HG03064 (cell line): Measurements from ENCODE around the gene APLN.

Experiments
- ATAC-seq: cut with Tn5 transposase; IDR thresholded peaks from one replicate; pipeline ENCODE4 v1.9.1; 2021; ENCODE audit warnings: low read depth; ENCODE audit not compliant: unreplicated experiment

Gene APLN, protein sequence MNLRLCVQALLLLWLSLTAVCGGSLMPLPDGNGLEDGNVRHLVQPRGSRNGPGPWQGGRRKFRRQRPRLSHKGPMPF

DNA sequence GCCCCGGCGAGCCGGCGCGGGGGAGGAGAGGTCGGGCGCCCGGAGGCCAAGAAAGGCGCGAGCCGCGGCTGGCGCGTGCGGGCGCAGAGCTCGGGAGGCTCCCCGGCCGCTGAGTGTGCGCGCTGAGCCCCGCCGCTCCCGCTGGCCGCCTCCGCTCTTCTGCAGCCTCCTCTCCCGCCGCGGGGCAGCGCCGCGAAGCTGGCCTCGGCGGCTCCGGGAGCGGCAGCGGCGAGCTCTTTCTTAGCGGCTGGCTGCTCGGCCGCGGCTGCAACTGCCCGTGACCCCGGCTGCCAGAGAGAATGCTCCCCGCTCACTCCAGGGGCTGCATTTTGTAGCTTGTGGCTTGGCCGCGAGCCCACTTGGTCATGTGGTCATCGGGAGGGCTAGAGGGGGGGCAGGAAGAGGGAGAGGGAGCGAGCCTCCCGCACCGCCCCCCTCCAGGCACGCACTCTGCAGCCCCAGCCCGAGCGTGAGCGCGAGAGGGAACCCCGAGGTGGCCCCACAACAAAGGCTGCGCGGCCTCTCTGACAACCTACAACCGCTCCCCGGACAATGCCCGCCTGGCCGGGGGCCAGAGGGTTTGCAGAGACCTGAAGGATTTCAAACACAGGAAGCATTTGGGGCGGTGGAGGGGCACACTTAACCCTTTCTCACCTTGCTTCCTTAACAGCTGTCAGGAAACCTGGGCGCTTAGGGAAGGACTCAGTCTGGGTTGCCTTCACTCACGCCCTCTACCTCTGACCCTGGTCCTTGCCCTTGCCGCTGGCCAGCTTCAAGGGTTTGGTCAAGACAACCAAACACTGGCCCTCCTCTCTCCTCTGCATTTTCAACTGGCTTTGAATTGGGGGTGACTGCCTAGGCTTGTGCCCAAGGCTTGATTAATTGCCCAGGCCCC is at the start of gene APLN:
Gene APLN (minus strand): TSS at position 305 of the 895 bp plus-strand sequence. CDS start 326 bp downstream, outside the sequence.
- no peak for ATAC-seq

DNA sequence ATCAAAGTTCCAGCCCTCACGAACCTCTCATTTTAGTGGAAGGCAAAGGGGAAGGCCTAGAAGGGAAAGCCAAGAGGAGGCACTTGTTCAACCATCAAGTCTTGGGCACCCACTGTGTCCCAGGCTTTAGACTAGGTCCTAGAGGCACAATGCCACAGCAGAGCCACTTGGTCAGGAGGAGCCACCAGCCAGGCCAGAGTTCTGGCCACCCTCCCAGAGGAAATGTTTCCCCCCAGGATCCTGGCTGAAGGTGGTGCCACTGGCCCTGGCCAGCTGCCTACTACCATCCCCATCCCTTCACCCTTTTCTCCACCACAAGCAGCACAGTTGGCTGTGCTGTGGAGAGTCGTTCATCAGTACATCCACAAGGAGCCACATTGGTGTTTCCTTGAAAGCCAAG is 49.7 kb upstream of the APLN start:
- no peak for ATAC-seq

DNA sequence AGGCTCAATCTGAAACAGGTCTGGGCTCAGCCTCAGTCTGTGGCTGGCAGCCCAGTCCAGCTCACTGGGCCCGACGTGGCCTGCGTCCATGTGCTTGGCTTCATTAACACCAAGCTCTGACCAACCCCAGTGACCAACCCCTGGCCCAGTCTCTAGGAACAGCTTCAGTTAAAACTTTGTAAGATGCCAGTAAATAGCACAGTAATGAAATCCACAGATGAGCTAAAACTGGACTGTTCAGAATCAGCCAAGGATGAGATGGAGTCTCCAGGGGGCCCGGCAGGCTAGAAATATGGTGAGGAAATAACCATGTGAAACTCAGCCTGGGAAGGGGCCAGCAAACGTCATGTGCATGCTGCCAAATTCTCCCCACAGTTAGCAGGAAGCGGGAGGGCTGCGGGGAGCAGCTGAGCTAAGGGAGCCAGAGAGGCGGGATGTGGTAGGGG is 46.9 kb upstream of the APLN start:
- ATAC-seq: no peak

DNA sequence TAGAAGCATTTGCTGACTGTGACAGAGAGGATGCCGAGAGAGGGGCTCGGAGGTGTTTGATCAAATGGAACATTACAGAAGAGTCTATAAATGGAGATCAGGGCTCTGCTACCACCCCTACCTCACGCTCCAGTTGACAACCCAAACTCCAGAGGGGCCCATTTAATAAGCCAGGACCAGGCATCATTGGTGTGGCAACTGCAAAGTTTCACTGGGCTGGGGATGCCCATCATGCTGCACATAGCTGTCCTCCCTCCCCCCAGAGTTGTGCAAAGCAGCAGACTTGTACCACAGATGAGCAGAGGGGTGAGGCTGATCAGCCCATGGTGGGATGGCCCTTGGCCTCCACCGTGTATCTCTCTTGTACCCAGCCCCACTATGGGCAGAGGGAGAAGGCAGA is 45.8 kb upstream of the APLN start:
- no peak for ATAC-seq

DNA sequence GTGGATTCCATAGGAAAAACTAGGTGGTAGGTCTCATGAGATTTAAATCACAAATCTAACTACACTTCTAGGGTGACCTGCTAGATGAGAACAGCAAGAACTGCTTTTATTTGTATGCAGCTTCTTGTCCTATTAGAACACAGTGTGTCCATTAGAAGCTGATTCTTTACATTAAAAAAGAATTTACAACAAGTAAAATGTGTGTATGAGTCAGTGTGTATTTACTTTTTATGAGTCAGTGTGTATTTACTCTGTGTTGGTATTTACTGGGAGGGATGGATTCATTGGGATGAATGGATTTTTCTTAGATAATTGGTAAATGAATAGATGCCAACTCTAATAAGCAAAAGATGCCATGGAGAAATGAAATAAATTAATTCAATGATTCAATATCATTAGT is 43.4 kb upstream of the APLN start:
- ATAC-seq: no peak

DNA sequence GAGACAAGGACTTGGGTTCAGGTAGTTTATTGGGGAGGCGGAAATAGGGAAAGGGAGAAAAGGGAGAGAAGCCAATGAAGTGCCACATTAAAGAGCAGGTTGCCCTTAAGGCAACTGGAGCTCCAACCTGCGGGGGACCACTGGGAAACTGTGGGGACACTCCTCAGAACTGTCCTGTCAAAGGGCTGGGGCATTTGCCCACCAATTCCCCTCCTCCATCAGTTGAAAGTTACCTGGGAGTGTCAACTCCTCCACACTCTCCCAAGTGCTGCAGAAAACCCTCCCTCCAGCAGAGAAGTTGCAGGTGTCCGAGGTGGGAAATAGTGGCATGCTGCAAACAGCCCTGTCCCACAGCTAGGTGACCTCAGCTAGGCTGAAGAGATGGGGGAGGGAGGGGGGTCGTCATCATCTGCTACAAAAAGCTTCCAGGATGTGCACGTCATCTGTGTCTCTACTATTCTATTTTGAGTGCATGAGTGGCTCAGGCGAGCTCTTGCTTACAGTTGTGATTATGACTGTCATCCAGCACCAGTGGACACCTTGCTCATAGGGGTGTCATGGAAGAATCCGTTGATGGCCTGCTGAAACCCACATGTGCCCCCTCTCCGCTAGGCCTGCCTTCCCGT is 42.6 kb upstream of the APLN start:
- no peak for ATAC-seq

DNA sequence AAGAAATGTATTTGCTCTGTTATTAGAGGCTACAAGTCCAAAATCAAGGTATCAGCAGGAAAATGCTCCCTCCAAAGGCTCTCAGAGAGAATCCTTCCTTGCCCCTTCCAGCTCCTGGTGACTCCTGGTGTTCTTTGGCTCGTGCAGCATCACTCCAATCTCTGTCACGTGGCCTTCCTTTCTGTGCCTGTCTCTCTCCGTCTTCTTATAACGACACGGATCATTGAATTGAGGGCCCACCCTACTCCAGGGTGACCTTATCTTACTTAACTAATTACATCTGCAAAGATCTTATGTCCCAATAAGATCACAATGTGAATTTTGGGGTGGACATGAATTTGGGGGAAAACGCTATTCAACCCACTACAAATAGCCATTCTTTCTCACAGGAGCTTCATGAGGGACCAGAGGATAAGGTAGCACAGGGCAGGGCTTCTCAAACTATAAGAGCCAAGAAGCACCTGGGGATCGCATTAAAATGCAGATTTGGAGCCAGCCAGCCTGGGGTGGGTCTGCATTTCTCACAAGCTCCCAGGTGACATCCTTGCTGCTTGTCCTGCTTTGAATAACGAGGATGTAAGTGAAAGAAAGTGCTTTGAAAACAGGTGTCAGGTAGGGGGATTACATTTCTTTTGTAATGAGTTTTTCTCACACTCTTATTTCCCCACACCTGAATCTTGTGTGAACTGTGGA is 41.9 kb upstream of the APLN start:
- ATAC-seq: no peak

DNA sequence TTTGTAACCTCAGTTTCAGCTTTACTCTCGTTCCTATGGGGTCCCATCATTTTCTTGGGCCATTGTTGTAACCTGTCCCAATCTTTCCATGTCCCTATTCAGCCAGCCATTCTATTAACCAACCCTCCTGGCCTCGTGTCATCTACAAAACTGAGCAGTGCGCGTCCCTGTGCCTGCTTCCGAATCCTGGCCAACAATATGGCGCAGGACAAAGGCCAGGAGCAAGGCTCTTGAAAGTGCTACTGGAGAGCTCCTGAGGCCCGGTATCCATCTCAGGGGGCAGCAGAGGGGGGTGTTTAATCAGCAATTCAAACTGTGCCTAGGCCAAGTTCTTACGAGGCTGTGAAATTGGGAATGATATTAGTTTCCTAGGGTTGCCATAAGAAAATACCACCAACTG is 41.2 kb upstream of the APLN start:
- no peak for ATAC-seq

DNA sequence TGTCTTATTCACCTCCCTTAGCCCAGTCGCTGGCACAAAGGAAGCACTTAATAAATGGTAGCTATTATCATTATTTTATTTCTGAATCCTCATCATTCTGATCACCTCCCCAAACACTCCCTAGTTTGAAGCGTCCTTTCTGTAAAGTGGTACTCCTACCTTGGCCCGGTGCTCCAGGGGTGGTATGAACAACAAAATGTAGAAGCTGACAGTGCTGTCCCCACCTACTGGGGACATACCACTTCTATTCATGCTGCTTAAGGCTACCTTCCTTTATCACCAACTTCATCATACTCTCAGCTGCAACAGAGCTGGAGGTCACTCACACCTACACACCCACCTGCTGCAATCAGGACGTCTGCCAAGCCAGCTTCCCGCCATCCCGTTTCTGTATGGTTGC is 40.8 kb upstream of the APLN start:
- no peak for ATAC-seq

DNA sequence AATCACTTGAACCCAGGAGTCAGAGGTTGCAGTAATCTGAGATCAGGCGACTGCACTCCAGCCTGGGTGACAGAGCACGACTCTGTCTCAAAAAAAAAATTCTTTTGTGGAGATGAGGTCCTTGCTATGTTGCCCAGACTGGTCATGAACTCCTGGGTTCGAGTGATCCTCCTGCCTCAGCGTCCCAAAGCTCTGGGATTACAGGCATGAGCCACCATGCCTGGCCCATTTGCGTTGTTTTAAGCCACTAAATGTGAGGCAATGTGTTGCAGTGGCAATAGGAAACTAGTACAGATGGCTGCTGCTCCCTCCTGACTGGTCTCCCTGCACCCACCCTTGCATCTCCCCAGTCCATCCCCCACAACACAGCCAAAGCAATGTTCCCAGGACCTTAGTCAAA is 40.0 kb upstream of the APLN start:
- ATAC-seq: no peak

DNA sequence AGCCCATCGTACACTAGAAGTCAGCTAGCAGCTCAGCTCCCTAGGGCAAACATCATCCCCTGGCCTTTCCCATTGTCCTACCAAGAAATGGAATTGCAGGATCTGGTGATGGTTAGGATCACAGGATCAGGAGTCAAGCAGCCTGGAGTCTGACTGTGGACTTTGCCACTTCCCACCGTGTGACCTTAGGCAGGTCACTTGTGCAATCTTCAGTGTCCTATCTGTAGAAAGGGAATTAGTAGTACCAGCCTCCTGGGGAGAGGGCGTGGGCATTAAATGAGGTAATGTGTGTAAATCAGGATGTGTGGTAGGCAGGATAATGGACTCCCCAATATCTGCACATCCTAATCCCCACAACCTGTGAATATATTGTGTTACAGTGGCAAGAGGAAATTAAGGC is 38.6 kb upstream of the APLN start:
- no peak for ATAC-seq

DNA sequence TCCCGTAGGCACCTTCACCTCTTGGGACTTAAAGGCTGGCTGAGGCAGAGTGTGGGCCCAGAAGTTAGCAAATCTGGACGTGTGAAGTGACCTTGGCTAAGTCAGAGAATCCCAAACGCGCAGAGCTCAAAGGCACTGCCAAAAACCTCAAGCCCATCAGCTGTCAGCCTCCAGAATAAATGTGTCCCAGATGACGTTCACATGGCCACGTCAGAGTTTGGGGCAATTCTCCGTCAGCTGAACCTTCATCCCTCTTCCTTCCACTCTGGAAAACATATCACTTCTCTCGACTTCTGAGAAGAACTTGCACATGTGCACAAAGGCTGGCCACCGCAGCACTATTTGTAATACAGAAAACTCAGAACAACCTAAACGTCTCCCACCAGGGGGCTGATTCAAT is 35.7 kb upstream of the APLN start:
- no peak for ATAC-seq

DNA sequence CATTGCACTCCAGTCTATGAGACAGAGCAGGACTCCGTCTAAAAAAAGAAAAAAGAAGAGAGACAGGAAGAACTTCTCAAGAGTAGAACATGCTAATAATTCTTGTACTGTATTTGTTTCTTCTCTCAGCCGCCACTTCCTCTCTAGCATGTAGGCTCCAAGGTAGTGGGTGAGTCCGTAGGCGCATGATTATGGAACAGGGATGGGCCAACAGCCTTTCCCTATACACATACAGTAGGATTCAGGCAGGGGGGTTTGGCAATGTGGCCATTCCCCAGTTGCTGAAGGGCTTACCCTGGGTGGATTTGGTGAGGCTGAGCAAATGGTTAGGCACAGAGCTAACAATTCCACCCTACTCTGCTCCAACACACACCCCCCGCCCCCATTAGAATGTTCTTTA is 35.0 kb upstream of the APLN start:
- ATAC-seq: no peak

DNA sequence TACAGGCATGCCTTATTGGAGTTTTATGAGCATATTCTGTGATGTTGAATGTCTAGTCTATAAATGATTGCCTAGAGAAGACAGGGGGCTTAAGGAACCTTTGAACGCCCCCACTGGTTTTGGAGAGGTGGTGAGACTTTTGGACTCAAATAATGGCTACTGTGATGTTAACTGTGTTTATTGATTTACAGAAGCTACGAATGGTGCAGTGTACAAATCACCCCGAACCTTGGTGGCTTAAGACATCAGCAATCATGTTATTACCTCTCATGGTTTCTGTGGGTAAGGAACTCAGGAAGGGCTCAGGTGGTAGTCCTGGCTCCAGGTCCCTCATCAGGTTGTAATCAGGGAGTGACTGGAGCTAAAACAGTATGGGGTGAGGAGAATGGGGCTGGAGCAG is 33.3 kb upstream of the APLN start:
- ATAC-seq: no peak

DNA sequence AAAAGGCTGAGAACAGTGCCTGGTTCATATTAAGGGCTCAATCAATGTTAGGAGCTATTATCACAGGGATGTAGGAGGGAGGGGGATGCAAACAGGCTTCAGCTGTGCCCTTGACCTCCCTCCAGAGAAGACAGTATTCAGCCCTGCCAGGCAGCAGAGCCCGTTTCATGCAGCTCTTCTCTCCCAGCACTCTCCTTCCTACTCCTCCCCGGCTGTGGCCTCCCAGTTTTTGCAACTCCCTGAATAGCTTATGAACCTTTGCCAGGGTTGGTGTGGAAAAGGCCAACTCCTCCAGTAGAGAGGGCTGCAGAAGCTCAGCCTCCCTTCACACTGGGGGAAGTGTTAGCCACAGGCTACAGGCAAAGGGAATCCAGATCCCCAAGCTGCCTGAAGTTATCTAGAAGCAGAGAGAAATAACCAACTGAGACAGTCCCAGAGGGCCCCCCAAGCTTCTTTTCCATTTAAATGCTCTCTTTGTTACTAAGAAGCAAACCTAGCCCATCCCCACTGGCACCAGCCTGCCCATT is 31.7 kb upstream of the APLN start:
- ATAC-seq: no peak

DNA sequence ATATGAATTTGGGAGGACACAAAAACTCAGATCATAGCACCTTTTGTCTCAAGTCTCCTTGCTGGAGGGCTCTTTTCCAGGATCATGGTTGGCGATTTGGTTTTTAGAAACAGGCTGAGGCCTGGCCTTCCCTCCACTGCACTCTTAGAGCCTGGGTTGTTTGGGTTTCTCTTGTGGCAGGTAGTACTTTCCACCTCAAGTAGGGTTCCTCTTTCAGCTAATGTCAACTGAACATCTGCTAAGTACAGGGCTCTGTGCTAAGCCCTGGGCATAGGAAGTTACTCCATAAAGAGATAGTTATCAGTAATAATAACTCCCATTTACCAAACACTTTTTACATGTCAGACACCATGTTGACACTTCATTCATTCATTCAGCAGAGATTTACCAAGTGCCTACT is 28.2 kb upstream of the APLN start:
- no peak for ATAC-seq

DNA sequence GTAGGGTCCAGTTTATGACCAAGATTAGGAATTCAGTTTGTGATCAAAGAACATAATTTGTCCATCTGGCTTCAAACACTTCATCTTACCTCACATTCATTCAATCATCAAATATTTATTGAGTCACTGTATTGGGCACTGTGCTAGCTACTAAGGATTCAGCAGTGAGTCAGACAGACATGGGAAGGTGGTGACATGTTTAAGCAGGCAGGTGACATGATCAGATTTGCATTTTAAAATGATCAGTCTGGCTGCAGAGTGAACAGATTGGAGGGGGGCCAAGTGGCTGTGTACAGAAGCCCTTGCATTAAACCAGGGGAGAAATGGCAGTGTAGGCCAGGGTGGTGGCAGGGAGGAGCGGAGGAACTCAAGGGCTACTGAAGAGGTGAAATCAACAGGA is 25.1 kb upstream of the APLN start:
- no peak for ATAC-seq

DNA sequence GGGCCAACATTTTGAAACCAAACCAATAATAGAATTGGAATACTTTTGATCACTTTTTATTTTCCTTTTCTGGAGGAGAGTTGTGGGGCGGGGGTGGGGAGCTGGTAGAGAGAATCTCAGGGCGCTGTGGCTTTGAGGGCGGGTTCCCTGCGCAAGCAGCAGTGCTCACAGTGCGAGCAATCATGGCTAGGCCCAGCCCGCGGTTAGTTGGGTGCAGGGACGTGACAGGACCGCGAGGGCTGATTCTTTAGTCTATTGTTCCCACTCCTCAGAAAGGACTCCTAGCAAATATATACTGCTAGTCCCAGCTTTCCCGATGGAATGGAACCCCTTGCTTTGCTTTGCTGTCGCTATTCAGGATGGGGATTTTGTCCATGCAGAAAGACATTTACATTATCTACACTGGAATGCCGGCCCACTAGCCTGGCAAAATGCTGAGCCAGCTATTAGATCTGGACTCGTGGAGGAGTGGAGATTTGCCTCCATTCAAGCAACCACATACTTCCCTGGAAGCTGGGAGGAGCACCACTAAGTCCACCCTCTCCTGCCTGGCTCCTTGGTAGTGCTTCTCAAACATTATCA is 23.9 kb upstream of the APLN start:
- ATAC-seq: no peak

DNA sequence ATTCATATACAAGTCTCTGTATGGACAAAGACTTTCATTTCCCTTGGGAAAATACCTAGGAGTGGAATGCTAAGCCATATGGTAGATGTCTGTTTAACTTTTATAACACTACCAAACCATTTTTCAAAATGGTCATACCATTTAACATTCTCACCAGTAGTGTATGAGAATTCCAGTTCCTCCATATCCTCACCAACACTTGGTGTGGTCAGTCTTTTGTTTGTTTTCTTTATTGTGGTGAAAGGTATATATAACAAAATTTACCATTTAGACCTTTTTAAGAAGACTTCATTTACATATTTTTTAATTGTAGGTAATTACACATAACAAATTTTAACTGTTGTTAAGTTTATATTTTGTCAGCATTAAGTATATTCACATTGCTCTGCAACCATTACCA is 12.7 kb upstream of the APLN start:
- no peak for ATAC-seq

DNA sequence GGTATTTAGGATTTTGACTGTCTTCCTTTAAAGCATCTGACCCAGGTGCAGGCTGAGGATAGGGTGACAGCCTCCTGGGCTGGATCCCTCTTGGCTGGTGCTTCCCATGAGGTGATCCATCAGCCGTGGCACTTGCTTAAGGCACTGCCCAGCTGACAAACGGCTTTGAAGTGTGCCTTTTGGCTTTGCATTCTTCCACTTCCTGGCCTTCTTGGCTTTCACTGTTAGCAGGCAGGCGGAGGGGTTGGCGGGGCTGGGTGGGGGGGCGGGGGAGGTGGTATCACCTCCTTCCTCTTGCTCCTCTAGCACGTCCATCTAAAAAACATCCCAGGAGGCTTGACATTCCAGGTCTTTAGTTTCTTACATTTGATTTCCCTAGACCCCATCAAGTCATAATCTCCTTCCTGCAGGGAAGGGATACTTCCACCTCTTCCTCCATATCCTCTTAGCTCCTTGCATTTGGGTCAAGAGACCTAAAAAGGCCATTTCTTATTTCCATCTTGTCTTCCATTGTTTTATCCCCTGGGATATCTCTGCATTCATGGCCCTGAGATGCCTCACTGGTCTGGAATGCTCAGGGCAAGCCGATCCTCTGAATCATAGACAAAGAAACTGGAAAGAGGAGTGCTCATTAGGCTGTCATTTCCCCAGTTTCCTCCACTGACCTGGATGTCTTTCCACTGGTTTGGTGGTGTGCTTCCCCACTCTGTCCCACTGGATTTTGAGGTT is 11.3 kb upstream of the APLN start:
- no peak for ATAC-seq
